ENCODE measurements around the gene NEURL1B.

NEURL1B gene

GRCh38 chr5:172714491-172715420 is 73.7 kb downstream of the NEURL1B start:
- peak; percentile 92 for DNase-seq (ENCODE audit: low spot score)
- H3K4me3 ChIP-seq = no peak overlapping the region
- peak overlapping the region; percentile 62 to 76 for H3K27ac ChIP-seq
- TF ChIP-seq, protein P1, sequence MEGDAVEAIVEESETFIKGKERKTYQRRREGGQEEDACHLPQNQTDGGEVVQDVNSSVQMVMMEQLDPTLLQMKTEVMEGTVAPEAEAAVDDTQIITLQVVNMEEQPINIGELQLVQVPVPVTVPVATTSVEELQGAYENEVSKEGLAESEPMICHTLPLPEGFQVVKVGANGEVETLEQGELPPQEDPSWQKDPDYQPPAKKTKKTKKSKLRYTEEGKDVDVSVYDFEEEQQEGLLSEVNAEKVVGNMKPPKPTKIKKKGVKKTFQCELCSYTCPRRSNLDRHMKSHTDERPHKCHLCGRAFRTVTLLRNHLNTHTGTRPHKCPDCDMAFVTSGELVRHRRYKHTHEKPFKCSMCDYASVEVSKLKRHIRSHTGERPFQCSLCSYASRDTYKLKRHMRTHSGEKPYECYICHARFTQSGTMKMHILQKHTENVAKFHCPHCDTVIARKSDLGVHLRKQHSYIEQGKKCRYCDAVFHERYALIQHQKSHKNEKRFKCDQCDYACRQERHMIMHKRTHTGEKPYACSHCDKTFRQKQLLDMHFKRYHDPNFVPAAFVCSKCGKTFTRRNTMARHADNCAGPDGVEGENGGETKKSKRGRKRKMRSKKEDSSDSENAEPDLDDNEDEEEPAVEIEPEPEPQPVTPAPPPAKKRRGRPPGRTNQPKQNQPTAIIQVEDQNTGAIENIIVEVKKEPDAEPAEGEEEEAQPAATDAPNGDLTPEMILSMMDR (IDR thresholded peaks at IDR 0.05) = peak; percentile 89

DNA sequence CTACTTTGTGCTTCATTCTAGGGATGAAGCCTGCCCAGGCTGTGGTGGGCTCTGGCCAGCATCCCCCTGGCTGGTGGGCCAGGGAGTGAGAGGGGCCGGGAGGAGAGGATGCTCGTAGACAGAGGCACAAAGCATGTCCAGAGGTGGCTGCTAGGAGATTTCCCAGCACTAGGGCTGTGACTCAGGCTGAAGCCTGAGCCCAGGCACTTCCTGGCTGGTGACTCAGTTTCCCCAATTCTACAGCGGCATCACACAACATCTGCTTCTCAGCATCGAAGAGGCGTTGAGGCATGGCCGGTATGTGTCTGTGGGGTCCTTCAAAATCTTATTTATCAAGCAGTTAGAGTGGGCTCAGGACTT is 74.3 kb downstream of the NEURL1B start:
- TF ChIP-seq, protein P1 (IDR thresholded peaks at IDR 0.05) = no peak
- Histone ChIP-seq H3K27ac (peak overlapping the region; percentile 62 to 76), H3K4me3 (no peak overlapping the region)
- no peak for DNase-seq (ENCODE audit: low spot score)

- TF ChIP-seq, protein P1 (IDR thresholded peaks at IDR 0.05) = no peak
- peak overlapping the region; percentile 62 to 76 for H3K27ac ChIP-seq
- H3K4me3 ChIP-seq = peak overlapping the region; percentile 54
- no peak for DNase-seq (ENCODE audit: low spot score)
Observed at GRCh38 chr5:172715931-172716682, 75.0 kb downstream of the NEURL1B start.

GRCh38 chr5:172716796-172717313 is 75.8 kb downstream of the NEURL1B start:
- TF ChIP-seq, protein P1 (IDR thresholded peaks at IDR 0.05) = peak; percentile 98
- H3K27ac ChIP-seq = peak overlapping the region; percentile 17 to 76
- no peak for DNase-seq (ENCODE audit: low spot score)
- peak overlapping the region; percentile 54 for H3K4me3 ChIP-seq

- no peak for DNase-seq (ENCODE audit: low spot score)
- no peak overlapping the region for H3K4me3 ChIP-seq
Observed at GRCh38 chr5:172717481-172718195, 76.6 kb downstream of the NEURL1B start.

GRCh38 chr5:172718527-172719114 is 77.6 kb downstream of the NEURL1B start:
- DNase-seq (ENCODE audit: low spot score) = no peak
- TF ChIP-seq, protein P1 (IDR thresholded peaks at IDR 0.05) = no peak
- Histone ChIP-seq H3K27ac (no peak overlapping the region), H3K4me3 (no peak overlapping the region)

More at GRCh38 chr5:172717481-172718195, 76.6 kb downstream of the NEURL1B start:
- peak overlapping the region; percentile 17 to 76 for H3K27ac ChIP-seq
- TF ChIP-seq, protein P1 (IDR thresholded peaks at IDR 0.05) = no peak

Data from coronary artery (tissue), 2 donors.